ENCODE measurements around the gene NHSL2.
"Not testable (repeated sequence)": the region's sequence is repeated elsewhere in the genome, so short reads cannot be mapped to it uniquely, and the experiment has no call there.

The NHSL2 gene

GRCh38 chrX:72130156-72130761 is 219.6 kb downstream of the NHSL2 start:
- DNase-seq (ENCODE audit: low read depth): no peak

GRCh38 chrX:72130762-72131250 is 220.2 kb downstream of the NHSL2 start:
- DNase-seq (ENCODE audit: low read depth): no peak

GRCh38 chrX:72131317-72132294 is 221.0 kb downstream of the NHSL2 start, which contains the start of gene RTL5:
Gene RTL5 (minus strand): TSS chrX:72131915.
- peak; percentile 76 for DNase-seq (ENCODE audit: low read depth)

GRCh38 chrX:72132456-72132855 is 221.8 kb downstream of the NHSL2 start:
- DNase-seq (ENCODE audit: low read depth): no peak

GRCh38 chrX:72133851-72134546 is 223.4 kb downstream of the NHSL2 start:
- DNase-seq (ENCODE audit: low read depth): no peak

GRCh38 chrX:72137846-72138495 is 227.3 kb downstream of the NHSL2 start:
- no peak for DNase-seq (ENCODE audit: low read depth)

- DNase-seq (ENCODE audit: low read depth): no peak
Observed at GRCh38 chrX:72139538-72139937, 228.9 kb downstream of the NHSL2 start.

- DNase-seq (ENCODE audit: low read depth): no peak
Observed at GRCh38 chrX:72141372-72142004, 230.8 kb downstream of the NHSL2 start.

GRCh38 chrX:72142094-72142793 is 231.6 kb downstream of the NHSL2 start:
- no peak for DNase-seq (ENCODE audit: low read depth)

- no peak for DNase-seq (ENCODE audit: low read depth)
Observed at GRCh38 chrX:72142794-72143608, 232.4 kb downstream of the NHSL2 start.

- DNase-seq (ENCODE audit: low read depth): no peak
Observed at GRCh38 chrX:72143609-72143907, 232.9 kb downstream of the NHSL2 start.

GRCh38 chrX:72145181-72145580 is 234.5 kb downstream of the NHSL2 start:
- no peak for DNase-seq (ENCODE audit: low read depth)

- DNase-seq (ENCODE audit: low read depth): no peak
Observed at GRCh38 chrX:72146527-72146926, 235.9 kb downstream of the NHSL2 start.

- DNase-seq (ENCODE audit: low read depth): no peak
Observed at GRCh38 chrX:72158773-72159172, 248.1 kb downstream of the NHSL2 start.

- no peak for DNase-seq (ENCODE audit: low read depth)
Observed at GRCh38 chrX:72159769-72160168, 249.1 kb downstream of the NHSL2 start.

- no peak for DNase-seq (ENCODE audit: low read depth)
Observed at GRCh38 chrX:72165551-72165950, 254.9 kb downstream of the NHSL2 start.

- DNase-seq (ENCODE audit: low read depth): no peak
Observed at GRCh38 chrX:72169008-72169728, 258.5 kb downstream of the NHSL2 start.

GRCh38 chrX:72176289-72176688 is 265.6 kb downstream of the NHSL2 start:
- DNase-seq (ENCODE audit: low read depth): not testable (repeated sequence)

- no peak for DNase-seq (ENCODE audit: low read depth)
Observed at GRCh38 chrX:72176981-72177380, 266.3 kb downstream of the NHSL2 start.
